ENCODE results near the gene RXRA.

RXRA gene

DNA sequence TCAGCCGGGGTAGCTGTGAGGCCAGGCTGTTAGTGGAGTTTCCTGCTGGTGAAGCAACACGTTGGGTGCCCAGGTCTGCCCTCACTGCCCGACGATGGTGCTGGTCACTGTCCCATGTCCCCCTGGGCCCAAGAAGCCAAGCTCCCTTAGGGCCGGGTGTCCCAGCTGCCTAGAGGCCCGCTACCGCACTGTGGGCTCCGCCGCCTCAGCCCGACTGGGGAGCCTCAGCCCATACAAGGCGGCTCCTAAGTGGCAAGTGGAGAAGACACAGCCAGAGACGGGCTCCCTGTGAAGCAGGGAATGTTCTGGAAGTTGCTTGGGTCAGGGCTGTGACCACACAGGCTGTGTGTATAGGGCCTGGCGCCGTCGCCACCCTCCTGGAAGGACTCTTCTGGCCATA is 96.9 kb downstream of the RXRA start:
- H3K4me3 ChIP-seq (ENCODE audit: low read depth, low read length), result no peak overlapping the region
- in situ Hi-C loops (cut with HindIII; ENCODE audit: low sequenced_read_pairs), result no loop called here
- no peak for DNase-seq (ENCODE audit: low read depth, low spot score)
- TF ChIP-seq, protein P1, sequence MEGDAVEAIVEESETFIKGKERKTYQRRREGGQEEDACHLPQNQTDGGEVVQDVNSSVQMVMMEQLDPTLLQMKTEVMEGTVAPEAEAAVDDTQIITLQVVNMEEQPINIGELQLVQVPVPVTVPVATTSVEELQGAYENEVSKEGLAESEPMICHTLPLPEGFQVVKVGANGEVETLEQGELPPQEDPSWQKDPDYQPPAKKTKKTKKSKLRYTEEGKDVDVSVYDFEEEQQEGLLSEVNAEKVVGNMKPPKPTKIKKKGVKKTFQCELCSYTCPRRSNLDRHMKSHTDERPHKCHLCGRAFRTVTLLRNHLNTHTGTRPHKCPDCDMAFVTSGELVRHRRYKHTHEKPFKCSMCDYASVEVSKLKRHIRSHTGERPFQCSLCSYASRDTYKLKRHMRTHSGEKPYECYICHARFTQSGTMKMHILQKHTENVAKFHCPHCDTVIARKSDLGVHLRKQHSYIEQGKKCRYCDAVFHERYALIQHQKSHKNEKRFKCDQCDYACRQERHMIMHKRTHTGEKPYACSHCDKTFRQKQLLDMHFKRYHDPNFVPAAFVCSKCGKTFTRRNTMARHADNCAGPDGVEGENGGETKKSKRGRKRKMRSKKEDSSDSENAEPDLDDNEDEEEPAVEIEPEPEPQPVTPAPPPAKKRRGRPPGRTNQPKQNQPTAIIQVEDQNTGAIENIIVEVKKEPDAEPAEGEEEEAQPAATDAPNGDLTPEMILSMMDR (IDR thresholded peaks at IDR 0.05; ENCODE audit: low read depth, low read length), result no peak

DNA sequence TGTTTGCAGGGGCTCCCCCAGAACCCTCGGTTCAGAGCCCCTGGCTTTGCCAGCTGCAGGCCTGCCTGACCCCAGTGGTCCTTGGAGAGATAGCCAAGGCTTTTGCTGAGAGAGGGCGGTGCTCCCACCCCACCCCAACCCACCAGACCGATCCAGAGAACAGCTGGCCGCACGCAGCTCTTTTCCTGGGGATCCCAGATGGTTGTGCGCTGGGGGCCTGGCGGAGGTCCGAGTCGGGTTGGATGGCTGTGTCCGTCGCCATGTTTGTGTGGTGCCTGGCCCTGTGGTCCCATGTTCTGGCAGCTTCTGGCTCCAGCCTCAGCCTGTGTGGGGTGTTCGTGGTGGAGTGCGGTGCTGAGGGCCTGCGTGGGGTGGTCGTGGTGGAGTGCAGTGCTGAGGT is 97.5 kb downstream of the RXRA start:
- TF ChIP-seq, protein P1 (IDR thresholded peaks at IDR 0.05; ENCODE audit: low read depth, low read length), result no peak
- no peak for DNase-seq (ENCODE audit: low read depth, low spot score)
- in situ Hi-C loops (cut with HindIII; ENCODE audit: low sequenced_read_pairs), result no loop called here
- no peak overlapping the region for H3K4me3 ChIP-seq (ENCODE audit: low read depth, low read length)

GRCh38 chr9:134424818-134425217 is 98.6 kb downstream of the RXRA start:
- no peak for DNase-seq (ENCODE audit: low read depth, low spot score)
- in situ Hi-C loops (cut with HindIII; ENCODE audit: low sequenced_read_pairs), result no loop called here
- H3K4me3 ChIP-seq (ENCODE audit: low read depth, low read length), result no peak overlapping the region
- TF ChIP-seq, protein P1 (IDR thresholded peaks at IDR 0.05; ENCODE audit: low read depth, low read length), result no peak

DNA sequence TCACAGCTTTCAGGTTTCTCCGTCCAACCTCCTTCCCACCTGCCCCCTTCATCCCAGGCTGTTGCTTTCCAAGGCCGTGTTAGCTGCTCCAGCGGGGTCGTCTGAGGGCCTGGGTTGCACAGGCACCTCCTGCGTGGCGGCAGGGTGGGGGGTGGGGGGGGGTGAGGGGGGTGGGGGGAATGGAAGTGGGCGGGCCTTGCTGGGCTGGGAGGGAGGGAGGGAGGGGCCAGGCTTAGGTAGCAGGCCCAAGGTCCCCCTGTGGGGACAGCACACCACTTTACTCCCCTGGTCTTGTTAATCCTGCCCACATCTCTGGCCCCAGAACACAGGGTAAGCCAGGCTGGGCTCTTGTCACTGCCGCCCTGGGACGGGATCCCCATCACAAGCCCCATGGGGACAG is 99.1 kb downstream of the RXRA start:
- TF ChIP-seq, protein P1 (IDR thresholded peaks at IDR 0.05; ENCODE audit: low read depth, low read length), result no peak
- in situ Hi-C loops (cut with HindIII; ENCODE audit: low sequenced_read_pairs), result no loop called here
- no peak for DNase-seq (ENCODE audit: low read depth, low spot score)
- H3K4me3 ChIP-seq (ENCODE audit: low read depth, low read length), result no peak overlapping the region

GRCh38 chr9:134425812-134426211 is 99.6 kb downstream of the RXRA start:
- in situ Hi-C loops (cut with HindIII; ENCODE audit: low sequenced_read_pairs), result no loop called here
- TF ChIP-seq, protein P1 (IDR thresholded peaks at IDR 0.05; ENCODE audit: low read depth, low read length), result no peak
- no peak overlapping the region for H3K4me3 ChIP-seq (ENCODE audit: low read depth, low read length)
- no peak for DNase-seq (ENCODE audit: low read depth, low spot score)

DNA sequence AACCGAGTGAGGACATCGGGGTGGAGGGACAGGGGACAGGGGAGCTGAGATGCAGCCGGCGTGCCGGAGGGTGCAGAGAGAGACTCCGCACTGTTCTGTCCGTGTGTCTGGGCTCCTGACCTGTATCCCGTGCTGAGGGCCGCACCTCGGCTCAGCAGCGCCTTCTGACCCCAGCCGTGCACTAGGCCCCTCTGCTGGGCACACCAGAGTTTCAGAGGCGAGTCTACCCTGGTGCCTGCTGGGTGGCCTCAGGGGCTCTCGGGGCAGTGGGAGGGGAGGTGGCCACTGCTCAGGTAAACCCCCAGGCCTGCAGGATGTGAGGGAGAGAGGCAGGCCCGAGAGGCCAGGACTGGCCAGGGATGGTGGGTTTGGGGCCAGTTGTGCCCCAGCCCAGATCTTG is 100.2 kb downstream of the RXRA start:
- DNase-seq (ENCODE audit: low read depth, low spot score), result no peak
- no peak overlapping the region for H3K4me3 ChIP-seq (ENCODE audit: low read depth, low read length)
- in situ Hi-C loops (cut with HindIII; ENCODE audit: low sequenced_read_pairs), result no loop called here
- TF ChIP-seq, protein P1 (IDR thresholded peaks at IDR 0.05; ENCODE audit: low read depth, low read length), result no peak

Data from astrocyte of the spinal cord (primary cell).